Stimulated activated CD4-positive, alpha-beta T cell treated with anti-CD3 and anti-CD28 coated beads, Interleukin-4, amount 100 ng/mL, for 1 hour (primary cell): ENCODE measurements around the gene DEFB127.
"Not testable (repeated sequence)": the region's sequence is repeated elsewhere in the genome, so short reads cannot be mapped to it uniquely, and the experiment has no call there.

ENCODE experiments used
- DNase-seq: peaks from one replicate; pipeline ENCODE4 v3.0.0-alpha.2; 2020

The DEFB127 gene, protein sequence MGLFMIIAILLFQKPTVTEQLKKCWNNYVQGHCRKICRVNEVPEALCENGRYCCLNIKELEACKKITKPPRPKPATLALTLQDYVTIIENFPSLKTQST

DNA sequence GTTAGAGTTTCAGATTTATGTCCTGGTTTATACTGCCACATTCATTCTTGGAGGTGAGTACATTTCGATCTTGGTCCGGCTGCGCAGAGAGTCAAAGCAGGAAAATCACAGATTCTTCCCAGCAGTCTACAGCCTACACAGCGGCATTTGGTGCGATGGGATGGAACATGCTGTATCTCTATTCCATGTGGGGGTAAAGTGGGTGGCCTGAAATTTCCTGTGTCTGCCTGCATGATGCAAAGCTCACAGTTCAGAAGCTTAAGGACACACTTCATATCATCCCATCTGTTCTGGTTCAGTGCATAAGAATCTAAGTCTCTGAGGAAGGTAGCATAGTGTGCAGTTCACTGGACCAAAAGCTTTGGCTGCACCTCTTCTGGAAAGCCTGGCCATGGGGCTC is at the start of gene DEFB127:
DEFB127 (plus strand) TSS at position 301 of the 400 bp plus-strand sequence; CDS start at position 392, 91 bp downstream.
- DNase-seq: no peak

DNA sequence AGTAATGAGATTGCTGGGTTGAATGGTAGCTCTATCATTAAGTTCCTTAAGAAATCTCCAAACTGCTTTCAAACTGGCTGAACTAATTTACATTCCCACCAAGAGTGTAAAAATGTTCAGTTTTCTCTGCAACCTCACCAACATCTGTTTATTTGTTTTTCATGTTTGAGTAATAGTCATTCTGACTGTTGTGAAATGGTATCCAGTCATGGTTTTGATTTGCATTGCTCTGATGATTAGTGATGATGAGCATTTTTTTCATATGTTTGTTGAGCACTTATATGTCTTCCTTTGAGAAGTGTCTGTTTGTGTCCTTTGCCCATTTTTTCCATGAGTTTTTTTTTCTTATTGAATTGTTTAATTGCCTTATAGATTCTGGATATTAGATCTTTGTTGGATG is 44.9 kb upstream of the DEFB127 start:
- DNase-seq: no peak

DNA sequence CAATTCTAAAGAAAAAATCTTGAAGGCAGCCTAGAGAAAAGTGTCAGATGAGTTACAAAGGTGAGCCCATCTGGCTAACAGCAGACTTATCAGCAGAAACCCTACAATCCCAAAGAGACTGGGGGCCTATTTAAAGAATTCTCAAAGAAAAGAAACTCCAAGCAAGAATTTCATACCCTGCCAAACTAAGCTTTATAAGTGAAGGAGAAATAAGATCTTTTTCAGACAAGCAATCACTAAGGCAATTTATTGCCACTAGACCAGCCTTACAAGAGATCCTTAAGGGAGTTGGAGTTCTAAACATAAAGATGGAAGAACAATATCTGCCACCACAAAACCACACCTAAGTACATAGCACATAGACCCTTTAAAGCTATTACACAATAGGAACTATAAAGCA is 39.7 kb upstream of the DEFB127 start:
- no peak for DNase-seq

DNA sequence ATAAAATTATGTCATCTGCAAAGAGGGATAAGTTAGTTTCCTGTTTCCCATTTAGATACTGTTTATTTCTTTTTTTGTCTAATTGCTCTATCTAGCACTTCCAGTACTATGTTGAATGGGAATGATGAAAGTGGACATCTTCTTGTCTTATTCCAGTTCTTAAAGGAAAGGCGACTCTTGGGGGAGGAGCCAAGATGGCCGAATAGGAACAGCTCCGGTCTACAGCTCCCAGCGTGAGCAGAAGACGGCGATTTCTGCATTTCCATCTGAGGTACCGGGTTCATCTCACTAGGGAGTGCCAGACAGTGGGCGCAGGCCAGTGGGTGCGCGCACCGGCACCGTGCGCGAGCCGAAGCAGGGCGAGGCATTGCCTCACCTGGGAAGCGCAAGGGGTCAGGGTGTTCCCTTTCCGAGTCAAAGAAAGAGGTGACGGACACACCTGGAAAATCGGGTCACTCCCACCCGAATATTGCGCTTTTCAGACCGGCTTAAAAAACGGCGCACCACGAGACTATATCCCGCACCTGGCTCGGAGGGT is 27.4 kb upstream of the DEFB127 start:
- not testable (repeated sequence) for DNase-seq

DNA sequence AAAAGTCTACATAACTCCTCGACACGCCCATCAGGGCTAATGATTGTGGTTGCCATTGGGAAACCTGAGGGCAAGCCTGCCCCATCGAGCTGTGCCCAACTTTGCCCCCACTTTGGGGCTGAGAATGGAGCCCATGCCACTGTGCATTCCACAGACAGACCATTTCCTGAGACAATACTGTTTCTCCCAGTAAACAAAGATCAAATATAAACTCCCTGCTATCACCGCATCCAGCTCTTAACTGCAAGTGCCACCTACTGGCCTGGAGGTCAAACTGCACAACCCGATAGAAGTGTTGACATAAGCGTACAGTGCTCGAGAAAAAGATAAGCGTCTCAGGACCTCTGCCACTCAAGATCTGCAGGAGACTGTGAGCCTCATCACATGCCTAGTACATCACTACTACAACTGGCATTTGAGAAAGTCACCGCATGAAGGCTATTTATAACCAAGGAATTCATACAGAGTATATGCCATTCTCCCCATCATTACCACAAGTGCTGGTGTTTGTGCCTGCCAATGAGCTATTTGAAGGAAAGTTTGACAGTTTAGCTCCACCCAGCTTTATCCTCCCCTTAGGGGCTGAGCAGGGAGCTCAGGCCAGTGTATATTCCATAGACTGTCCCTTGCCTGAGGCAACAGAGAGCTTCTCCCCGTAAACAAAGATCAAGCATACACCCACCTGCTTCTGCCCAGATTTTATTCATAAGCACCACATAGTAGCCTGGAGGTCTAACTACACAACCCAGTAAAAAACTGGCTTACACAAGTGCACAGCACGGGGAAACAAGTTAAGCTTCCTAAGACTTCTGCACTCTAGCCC is 19.4 kb upstream of the DEFB127 start:
- no peak for DNase-seq

DNA sequence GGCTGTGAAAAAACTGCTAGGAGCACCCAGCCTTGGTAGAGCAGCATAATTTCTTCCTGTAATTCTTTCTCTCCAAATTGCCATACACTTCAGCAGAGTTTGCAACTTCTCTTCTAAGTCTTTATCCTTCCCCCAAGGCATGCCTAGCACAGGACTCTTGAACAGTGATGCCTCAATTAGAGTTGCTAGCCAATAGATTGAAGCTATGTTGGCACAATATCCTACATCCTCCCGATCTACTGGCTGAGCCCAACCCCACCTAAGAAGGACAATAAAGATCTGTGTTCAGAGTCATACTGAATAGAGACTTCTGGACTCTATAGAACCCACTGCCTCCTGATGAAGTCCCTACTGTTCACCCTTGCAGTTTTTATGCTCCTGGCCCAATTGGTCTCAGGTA is 15.0 kb upstream of the DEFB127 start, which contains the start of gene DEFB126:
DEFB126 (plus strand) TSS at position 301 of the 400 bp plus-strand sequence; CDS start at position 340, 39 bp downstream.
- no peak for DNase-seq

DNA sequence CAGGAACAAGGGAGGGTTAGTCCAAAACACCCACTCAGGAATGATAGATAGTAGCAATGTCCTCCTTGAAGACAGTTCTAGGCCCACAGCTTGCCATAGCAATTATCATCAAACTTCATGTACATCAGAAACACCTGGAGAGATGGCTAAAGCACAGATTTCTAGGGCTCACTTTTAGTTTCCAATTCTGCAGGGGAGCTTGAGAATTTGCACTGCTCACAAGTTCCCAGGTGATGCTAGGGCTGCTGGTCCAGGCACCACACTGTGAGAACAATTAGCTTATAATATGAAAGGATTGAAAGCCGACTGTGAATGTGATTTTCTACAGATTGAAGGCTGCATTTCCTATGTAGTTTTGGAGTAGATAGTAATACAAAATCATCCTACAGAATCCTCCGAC is 11.4 kb upstream of the DEFB127 start:
- no peak for DNase-seq

DNA sequence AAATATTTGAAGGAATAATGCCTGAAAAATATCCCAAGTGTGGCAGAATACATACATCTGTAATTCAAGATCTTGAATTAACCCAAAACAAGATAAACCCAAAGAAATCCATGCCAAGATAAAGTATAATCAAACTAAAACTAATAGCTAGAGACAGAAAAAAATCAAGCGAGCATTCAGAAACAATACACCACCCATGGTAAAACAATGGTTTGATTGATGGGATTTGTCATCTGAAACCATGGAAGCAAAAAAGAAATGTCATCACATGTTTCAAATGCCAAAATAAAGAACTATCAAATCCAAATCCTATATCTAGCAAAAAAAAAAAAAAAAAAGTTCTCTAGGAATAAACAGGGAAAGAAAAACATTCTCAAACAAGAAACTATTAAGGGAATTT is 5.1 kb upstream of the DEFB127 start:
- no peak for DNase-seq

DNA sequence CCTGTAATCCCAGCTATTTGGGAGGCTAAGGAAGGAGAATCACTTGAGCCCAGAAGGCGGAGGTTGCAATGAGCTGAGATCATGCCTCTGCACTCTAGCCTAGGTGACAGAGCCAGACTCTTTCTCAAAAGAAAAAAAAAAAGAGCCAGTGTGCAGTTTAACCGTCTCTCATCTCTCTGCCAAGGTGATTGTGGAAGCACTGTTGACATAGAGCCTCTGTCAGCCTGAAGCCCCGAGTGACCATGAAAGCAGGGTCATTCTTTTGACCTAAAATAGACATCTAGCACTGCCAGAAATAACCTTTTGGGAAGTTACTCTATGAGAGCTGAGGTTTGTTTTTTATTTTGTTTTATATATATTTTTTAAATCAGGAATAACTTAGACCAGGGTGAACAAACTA is 7.4 kb downstream of the DEFB127 start:
- DNase-seq: no peak

DNA sequence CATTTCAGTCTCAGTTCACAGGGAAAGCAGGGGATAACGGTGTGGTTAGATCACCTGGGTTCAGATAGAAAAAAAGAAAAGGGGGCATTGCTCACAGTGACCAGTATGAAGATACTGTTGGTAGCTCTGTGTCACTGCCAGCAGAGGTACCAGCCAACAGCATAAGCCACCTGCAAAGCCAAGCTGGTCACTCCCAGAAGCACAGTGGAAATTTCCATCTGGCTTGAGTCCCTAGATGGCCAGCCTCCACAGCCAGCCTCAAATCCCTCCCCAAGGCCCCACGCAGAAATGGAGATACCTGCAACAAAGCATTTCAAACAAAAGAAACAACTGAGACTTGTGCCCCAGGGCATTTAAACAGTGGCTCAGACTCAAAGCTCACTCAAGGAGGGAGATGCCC is 11.6 kb downstream of the DEFB127 start:
- DNase-seq: no peak

DNA sequence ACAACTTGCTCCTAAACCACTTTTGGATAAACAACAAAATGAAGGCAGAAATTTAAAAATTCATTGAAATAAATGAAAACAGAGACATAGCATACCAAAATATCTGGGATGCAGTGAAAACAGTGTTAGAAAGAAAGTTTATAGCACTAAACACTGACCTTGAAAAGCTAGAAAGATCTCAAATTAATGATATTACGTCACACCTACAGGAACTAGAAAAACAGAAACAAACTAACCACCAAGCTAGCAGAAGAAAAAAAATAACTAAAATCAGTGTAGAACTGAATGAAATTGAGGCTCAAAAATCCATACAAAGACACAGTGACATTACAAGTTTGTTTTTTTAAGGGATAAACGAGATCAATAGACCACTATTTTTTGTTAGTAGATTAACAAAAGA is 27.0 kb downstream of the DEFB127 start:
- no peak for DNase-seq

DNA sequence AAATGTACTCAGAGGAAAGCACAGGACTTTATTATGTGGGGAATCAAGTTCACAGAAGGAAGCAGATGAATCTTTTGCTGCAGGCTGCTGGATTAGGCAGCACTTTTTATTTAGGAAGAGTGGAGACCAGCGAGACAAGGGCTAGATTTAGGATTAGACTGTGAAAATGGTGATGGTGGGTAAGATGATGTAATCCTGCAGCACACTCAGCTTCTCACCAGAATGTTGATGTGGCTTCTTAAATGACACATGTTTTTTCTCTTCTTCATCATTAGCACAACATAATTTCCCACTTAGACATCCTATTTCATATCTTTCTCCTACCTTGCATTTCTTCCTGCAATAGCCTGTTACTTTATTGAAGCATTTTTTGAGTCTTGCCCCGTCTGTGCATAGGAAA is 30.5 kb downstream of the DEFB127 start:
- DNase-seq: no peak

DNA sequence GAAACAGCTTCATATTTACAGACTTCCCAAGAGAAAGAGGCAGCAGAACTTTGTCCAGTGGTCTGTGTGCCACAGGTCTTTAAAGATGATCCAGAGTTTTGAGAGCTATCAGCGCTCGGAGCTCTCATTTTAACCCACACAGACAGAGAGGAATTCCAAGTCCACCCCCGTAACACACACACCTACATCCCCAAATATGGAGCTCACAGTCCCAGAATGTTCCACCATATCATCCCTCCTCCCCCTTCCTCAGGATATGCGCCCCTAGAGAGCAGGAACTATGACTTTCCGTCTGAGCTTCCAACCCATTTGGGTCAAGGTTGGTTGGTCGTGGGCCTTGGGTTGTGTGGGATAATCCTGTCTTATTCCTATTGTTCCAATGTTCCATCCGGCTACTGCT is 32.4 kb downstream of the DEFB127 start, which contains the start of gene DEFB128:
DEFB128 (minus strand) TSS at position 101 of the 400 bp plus-strand sequence; CDS start at position 13, 88 bp downstream.
- no peak for DNase-seq

DNA sequence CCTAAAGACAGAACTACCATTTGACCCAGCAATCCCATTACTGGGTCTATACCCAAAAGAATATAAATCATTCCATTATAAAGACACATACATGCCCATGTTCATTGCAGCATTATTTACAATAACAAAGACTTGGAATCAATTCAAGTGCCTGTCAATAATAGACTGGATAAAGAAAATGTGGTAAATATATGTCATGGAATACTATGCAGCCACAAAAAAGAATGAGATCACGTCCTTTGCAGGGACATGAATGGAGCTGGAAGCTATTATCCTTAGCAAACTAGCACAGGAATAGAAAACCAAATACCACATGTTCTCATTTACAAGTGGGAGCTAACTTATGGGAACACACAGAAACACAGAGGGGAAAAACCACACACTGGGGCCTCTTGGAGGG is 41.0 kb downstream of the DEFB127 start:
- no peak for DNase-seq

DNA sequence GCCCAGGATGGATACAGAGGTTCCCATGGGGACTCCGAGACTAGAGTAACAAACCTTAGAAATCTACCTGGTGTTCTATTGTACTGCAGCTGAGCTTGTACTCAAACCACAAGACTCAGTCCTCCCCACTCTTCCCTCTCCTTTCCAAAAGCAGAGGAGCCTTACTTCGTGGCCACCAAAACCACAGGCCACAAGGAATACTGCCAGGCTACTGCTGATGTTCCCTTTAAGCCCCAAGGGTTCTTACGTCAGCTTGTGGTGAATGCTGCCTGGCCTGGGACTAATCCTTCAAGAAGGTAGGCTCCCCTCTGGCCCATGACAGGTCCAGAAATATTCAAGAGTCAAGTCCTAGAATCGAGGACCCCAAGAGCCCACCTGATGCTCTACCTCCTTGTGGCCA is 42.7 kb downstream of the DEFB127 start:
- DNase-seq: no peak

DNA sequence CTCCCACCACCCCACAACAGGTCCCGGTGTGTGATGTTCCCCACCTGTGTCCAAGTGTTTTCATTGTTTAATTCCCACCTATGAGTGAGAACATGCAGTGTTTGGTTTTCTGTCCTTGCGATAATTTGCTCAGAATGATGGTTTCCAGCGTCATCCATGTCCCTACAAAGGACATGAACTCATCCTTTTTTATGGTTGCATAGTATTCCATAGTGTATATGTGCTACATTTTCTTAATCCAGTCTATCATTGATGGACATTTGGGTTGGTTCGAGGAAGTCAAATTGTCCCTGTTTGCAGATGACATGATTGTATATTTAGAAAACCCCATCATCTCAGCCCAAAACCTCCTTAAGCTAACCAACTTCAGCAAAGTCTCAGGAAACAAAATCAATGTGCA is 46.4 kb downstream of the DEFB127 start:
- DNase-seq: not testable (repeated sequence)
